DMS153 (cell line): ENCODE measurements around the gene CCDC81.

Experiments used
- DNase-seq: peaks from one replicate; lab custom pipeline; 2025; lab: John Stamatoyannopoulos, UW

The CCDC81 gene

DNA sequence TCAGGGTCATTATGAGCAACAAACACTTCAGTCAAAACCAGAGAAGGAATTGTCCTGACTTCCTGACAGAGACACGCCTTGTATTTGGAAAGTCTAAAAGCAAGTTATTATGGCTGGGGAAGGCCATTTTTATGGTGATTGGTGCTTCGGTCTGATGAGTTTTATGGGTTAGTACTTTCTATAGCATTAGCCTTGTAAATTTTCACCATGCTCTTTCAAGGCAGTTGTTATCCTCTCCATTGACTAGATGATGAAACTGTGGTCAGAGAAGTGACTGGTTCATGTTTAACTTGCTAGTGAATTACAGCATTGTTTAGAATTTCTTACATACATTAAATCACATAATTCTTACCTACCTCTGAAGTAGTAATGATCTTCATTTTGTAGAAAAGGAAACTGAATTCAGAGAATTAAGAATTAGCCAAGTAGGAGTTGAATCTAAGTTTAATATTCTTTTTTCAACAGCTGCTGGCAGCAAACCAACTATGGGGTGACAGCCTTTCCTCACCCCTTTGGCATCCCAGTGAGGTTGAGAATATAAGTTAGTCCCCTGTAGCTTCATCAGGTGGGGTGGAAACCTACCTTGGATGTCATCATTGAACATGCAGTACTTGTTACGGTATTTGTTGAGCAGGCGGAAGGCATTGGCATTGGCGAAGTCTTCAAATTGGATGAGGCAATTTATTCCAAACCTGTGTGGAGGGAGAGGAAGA, 90.0 kb downstream of the CCDC81 start:
- DNase-seq, result peak; percentile 12

DNA sequence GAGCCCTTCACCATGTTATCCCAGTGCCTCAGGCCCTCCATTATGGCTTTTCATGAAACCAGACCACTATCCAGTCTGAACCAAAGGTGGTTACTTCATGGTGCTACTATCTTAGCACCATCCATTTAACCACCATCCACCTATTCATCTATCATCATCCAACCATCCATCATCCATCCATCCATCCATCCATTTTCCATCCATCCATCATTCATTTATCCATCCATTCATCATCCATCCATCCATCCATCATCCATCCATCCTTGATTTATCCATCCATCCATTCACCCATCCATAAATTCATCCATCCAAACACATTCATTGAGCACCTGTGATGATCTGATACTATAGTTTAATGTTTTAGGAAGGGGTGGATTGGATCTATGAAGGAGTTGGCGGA, 93.5 kb downstream of the CCDC81 start:
- no peak for DNase-seq

DNA sequence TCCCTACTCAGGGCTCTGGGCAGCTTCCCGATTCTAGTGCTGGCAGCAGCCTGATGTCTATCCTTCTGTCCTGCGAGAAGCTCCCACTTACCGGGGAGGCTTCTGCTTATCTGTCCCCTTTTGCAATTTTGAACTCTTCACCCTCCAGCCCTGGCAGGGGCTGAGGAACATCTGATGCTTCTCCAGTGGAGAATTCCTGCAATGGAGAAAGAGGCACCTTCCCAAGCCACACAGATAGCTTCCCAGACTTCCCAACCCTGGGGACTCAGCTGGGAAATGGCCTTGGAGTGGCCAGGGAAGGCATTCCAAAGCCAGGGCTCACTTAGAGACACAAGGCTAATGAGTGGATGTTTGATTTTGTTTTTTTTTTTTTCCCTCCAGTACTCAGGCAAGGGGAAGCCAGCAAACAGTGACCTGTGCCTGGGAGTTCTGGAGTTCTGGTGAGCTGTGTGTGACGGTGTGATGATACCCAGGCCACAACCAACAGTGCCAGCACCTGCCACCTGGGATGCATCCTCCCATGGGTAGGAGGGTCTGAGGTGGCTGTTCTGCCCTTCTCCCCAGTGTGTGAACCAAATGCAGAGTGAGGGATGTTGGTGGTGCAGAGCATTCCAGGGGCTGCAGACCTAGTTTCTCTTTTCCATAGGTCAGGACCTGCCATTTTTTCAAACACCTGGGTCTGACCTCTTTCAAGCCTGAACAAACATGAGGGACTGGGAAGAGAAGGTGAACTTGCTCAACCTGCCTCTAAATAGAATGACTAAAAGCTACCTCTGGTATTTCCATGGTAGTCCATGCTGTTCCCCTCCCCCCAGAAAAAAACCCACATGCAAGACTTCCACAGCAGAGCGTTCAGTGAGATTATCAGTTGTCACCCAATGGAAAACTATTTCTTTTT, 95.1 kb downstream of the CCDC81 start:
- DNase-seq, result no peak
